CD4-positive, alpha-beta T cell treated with Interleukin-17A for 1 hour (primary cell): ENCODE results near the gene LAMB4.
A peak's percentile ranks its signal among the peaks of the same experiment; 100 is the strongest.

Experiments
- DNase-seq: peaks from one replicate; pipeline ENCODE4 v3.0.0-alpha.2; 2020

The LAMB4 gene

GRCh38 chr7:108142675-108143259 is 12.6 kb upstream of the LAMB4 start:
- DNase-seq = no peak

DNA sequence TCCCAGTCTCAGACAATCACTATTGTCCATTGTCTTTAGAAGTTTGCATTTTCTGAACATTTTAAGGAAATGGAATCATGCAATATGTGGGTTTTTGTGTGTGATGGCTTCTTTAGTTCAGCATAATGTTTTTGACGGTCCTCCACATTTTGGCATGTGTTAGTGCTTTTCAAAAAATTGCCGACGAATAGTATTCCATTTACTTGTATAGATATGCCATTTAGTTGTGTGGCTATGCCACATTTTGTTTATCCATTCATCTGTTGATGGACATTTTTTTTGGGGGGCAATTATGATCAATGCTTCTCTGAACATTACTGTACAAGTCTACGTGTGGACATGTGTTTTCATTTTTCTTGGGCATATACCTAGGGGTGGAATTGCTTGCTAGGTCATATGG is 12.0 kb upstream of the LAMB4 start:
- no peak for DNase-seq

GRCh38 chr7:108140671-108141070 is 10.5 kb upstream of the LAMB4 start:
- no peak for DNase-seq

GRCh38 chr7:108138911-108139310 is 8.8 kb upstream of the LAMB4 start:
- no peak for DNase-seq

DNA sequence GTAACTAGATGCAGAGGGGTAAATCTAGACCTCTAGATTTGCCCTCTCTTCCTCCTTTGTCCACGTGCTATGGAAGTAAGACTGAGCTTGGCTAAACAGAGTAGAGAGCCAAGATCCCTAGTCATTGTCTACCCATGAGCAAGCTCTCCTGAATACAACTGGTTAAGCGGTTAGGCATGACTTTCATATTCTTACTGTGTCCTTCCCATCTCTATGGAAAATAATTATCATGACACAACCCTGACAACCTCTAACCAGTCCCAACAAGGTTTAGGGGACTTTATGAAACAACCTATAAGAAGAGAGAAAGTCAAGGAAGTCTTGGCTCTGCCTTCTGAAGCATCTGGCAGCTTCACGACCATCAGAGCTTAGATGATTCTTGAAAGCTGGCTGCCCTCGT is 7.8 kb upstream of the LAMB4 start:
- no peak for DNase-seq

- DNase-seq = no peak
Observed at GRCh38 chr7:108137040-108137439, 6.9 kb upstream of the LAMB4 start.

DNA sequence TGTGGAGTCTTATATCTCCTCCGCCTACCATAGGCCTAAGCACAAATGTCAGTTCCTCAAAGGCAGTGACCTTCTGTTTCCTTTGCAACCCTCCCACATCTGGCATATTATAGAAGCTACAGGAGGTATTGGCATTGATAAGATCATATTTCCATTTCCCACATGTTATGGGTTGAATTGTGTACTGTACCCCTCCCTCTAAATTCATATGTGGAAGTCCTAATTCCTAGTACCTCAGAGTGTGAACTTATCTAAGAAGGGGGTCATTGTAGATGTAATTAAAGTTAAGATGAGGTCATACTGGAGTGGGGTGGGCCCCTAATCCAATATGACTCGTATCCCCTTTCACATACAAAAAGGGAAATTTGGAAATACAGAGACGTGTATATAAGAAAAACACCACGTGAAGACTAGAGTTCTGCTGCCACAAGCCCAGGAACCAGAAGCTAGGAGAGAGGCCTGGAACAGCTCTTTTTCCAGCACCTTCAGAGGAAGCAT is 6.1 kb upstream of the LAMB4 start:
- no peak for DNase-seq

GRCh38 chr7:108135446-108136190 is 5.5 kb upstream of the LAMB4 start:
- peak; percentile 21 for DNase-seq

DNA sequence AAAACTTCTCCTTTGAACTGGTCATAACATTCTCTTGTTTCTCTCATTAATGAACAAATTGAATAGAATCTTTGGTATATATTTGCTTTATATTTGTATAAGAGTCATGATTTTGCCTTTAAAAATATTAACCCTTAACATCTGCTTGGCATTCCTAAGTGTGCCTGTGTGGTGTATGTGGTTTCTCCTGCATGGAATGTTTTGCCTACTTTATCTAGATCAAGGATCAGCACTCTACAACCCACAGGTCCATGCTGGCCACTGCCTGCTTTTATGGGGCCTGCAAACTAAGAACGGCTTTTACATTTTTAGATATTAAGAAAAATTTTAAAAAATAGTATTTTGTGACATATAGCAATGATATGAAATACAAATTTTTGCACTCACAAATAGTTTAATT is 4.3 kb upstream of the LAMB4 start:
- DNase-seq = no peak

GRCh38 chr7:108132551-108133265 is 2.5 kb upstream of the LAMB4 start:
- no peak for DNase-seq

GRCh38 chr7:108129018-108129965 is 869 bp downstream of the LAMB4 start:
- no peak for DNase-seq

DNA sequence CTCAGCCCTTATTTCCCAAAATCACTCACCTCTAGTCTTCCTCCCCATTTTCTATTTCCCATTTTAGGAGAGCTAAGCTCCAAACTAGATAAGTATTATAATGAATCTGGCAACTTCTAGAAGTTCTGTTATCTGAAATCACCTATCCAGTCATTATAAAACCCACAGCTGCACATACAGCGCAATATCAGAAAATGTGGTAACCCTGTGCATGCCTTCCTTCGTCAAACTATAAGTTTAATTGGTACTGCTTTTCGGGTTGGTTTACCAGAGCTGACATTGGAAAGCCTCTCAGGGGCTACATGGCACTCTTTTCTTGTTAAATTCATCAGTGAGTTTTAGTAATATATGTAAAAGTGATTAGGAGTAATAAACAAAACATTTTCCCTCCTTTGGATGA is 1.6 kb downstream of the LAMB4 start:
- no peak for DNase-seq

DNA sequence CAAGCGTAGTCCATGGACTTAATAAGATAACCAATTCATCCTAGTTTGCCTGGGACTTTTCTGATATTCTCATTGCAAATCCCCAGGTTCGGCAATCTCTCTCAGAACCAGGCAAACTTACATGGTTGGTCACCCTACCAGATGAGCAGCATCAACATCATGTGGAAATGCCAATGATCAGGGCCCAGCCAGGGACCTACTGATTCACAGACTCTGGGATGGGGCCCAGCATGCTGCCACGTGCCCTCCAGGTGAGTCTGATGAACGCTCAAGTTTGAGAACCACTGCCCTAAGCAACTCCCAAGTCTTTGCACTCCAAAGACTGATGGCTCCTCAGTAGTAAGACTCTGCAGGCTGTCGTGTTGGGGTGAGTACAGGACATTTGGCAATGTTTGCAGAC is 2.7 kb downstream of the LAMB4 start:
- DNase-seq = no peak

GRCh38 chr7:108124820-108125219 is 5.3 kb downstream of the LAMB4 start:
- DNase-seq = no peak

DNA sequence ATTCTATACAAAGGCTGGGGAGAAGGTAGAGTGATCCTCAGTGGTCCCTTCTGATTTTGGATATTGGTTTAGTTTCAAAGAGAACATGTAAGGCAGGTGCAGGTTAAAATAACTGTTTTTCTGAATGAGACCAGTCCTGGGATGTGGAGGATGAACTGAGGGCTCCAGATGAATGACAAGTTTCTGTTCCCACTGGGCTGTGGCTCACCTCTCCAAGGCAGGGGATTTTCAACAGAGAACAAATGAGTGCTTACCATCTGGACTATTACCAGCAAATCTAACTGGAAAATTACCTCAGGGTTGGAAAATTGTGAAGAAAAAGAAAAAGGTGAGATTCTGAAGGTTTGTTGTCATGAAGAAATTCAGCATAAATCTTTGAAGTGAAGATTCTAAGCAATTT is 8.0 kb downstream of the LAMB4 start:
- DNase-seq = no peak

- no peak for DNase-seq
Observed at GRCh38 chr7:108120933-108121332, 9.2 kb downstream of the LAMB4 start.

DNA sequence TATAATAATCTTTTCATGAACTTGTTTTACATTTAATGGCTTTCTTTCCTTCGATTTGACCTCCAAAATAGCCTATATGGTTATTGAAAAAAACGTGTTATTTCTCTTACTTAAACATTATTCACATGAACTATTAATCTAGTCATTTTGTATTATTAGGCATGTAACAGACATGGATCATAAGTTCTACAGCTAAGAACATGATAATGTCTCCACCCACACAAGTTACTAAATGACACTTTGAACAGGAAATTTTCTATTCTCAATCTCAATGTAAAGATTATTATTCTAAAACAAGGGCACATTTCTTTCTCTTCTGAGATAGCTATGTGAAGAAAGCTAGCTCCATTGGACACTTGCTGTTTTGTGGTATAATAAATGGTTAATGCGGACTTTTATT is 10.0 kb downstream of the LAMB4 start:
- no peak for DNase-seq

GRCh38 chr7:108118959-108119358 is 11.2 kb downstream of the LAMB4 start:
- no peak for DNase-seq

GRCh38 chr7:108114117-108114841 is 15.9 kb downstream of the LAMB4 start:
- no peak for DNase-seq

DNA sequence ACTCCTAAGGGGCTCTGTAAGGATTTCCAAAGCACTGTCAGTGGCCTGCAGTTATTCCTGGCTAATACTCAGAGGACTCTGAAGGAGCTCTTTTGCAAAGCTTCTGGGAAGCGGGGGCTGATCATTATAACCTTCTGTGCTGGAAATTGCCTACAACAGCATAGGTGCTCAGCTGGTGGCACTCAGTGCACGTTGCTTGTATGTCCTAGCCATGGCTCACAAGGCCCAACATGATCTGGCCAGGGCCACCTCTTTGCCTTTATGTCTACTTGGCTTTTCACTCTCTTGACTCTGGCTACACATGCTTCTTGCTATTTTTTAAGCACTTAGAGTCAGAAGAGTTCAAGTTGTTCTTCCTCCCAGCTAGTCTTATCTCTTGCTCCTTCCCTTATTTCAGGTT is 17.5 kb downstream of the LAMB4 start:
- DNase-seq = no peak

GRCh38 chr7:108109221-108109908 is 20.8 kb downstream of the LAMB4 start:
- DNase-seq = no peak

DNA sequence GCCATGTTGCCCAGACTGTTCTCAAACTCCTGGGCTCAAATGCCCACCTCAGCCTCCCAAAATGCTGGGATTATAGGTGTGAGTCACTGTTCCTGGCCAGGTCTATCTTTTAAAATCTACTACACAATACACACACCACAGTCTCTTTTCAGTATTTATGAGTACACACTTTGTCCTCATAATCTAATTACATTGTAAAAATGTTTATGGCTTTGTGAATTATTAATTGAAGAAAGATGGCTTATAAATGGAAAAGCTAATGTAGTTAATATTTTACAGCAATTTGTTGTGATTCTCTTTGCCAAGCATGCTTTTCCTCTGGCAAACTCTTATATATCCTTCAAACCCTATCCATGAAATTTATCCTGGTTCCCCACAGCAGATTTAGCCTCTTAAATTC is 22.0 kb downstream of the LAMB4 start:
- DNase-seq = no peak
